ENCODE results near the gene CDCP1.

The CDCP1 gene

DNA sequence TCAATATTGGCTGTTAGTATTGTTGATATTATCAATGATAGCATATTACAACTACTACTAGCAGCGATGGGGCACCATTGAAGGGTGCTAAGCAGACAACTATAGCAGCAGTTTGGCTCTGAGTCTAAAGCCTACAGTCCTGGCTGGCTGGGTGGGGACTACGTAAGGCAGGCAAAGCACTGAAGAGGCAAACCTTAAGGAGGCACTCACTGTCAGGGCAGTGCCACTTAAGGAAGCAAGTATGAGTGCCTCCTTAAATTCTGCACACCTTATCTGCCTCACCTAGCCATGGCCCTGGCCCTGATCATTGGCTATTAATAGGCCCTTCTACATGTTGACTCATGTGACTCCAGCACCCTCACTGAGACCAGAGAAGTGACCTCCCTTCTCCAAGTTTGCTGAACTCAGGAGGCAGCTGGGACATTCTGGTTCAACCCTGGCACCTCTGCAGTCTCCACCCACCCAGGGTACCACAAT lies 20.6 kb downstream of the CDCP1 start:
- TF ChIP-seq ZFX (IDR thresholded peaks at IDR 0.05) = no peak
- TF ChIP-seq, protein P1, sequence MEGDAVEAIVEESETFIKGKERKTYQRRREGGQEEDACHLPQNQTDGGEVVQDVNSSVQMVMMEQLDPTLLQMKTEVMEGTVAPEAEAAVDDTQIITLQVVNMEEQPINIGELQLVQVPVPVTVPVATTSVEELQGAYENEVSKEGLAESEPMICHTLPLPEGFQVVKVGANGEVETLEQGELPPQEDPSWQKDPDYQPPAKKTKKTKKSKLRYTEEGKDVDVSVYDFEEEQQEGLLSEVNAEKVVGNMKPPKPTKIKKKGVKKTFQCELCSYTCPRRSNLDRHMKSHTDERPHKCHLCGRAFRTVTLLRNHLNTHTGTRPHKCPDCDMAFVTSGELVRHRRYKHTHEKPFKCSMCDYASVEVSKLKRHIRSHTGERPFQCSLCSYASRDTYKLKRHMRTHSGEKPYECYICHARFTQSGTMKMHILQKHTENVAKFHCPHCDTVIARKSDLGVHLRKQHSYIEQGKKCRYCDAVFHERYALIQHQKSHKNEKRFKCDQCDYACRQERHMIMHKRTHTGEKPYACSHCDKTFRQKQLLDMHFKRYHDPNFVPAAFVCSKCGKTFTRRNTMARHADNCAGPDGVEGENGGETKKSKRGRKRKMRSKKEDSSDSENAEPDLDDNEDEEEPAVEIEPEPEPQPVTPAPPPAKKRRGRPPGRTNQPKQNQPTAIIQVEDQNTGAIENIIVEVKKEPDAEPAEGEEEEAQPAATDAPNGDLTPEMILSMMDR (conservative IDR thresholded peaks at IDR 0.05) = no peak
- H3K27ac ChIP-seq = no peak overlapping the region

DNA sequence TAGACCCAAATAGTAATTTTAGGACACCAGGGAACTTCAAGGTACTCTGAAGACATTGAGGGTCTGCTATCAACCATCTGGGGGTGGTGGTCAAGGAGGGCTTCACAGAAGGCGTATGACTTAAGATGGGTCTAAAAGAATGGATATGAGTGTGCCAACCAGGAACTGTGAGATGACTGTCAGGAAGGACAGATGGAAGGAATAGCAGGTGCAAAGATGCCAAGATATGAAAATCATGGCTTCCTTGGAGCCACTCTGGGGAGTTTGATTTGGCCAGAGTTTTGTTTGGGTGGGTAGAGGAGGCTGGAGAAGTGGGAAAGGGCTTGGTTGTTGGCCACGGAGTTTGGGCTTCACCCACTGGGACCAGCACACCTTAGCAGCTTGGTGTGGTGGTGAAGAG lies 21.2 kb downstream of the CDCP1 start:
- H3K27ac ChIP-seq = no peak overlapping the region
- no peak for TF ChIP-seq ZFX (IDR thresholded peaks at IDR 0.05)
- TF ChIP-seq, protein P1 (conservative IDR thresholded peaks at IDR 0.05) = no peak

DNA sequence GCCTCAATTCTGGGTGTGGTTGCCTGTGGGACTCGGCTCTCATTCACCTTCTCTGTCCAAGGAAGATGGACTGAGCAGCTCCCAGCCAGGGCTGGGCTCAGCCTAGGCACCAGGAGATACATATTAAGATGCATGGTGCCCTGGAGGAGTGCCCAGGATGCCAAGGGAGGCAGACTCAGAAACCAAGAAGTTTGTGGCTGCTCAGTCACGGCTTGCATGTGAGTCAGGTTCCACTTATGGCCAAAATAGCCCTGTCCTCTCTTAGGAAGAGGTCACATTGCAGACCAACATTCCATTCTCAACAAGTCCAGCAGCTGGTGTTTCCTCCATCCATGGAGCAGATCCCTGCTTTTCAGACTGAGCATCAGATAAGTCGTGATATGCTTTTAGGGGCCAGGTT lies 21.8 kb downstream of the CDCP1 start:
- no peak for TF ChIP-seq ZFX (IDR thresholded peaks at IDR 0.05)
- TF ChIP-seq, protein P1 (conservative IDR thresholded peaks at IDR 0.05) = no peak
- no peak overlapping the region for H3K27ac ChIP-seq

DNA sequence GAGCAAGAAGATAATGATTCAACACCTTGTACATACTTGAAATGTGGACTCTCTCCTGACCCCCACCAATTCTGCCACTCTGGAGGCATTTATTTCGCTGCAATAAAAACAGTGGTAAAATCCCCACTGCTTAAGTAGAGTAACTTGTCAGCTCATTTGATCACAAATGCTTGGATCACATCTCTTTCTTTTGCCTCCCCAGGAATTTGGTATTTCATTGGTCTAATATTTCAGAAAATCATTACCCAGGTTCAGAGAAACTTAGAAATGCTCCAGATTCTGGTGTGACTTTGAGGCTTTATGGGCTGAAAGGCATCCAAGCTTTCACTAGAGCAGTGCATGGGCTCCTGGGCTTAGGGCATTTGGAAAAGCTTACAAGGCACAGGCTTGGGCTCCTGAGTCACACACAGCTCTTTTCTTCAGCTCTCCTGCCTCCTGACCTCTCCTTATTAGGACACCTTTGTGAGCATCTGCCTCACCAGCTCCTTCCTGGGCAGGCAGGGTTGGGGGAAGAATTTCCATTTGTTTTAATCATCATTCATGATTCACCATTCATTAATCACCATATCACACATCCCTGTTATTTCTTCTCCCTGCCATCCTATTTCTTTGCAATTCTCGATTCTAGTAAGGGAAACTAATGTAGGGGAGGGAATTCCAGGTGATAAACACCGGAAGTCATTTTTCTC lies 22.5 kb downstream of the CDCP1 start:
- TF ChIP-seq, protein P1 (conservative IDR thresholded peaks at IDR 0.05) = no peak
- TF ChIP-seq ZFX (IDR thresholded peaks at IDR 0.05) = no peak
- H3K27ac ChIP-seq = no peak overlapping the region

DNA sequence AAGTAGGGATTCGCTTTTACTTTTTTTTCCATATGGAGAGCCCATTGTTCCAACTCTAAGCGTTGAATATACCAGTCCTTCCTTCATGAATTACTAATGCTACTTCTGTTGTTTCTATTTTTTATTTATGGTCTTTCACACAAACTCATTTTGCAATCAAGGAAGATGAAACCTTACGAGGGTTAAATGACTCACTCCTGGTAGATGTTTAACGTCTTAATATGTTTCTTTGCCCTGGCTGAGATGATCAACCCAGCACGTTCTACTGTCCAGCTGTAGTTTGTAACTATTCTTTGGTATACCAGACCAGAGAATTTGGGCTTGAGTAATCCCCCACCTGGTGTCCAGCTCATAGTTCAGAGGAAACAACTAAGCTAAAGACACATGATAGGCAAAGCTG lies 23.1 kb downstream of the CDCP1 start:
- H3K27ac ChIP-seq = no peak overlapping the region
- TF ChIP-seq, protein P1 (conservative IDR thresholded peaks at IDR 0.05) = no peak
- TF ChIP-seq ZFX (IDR thresholded peaks at IDR 0.05) = no peak

DNA sequence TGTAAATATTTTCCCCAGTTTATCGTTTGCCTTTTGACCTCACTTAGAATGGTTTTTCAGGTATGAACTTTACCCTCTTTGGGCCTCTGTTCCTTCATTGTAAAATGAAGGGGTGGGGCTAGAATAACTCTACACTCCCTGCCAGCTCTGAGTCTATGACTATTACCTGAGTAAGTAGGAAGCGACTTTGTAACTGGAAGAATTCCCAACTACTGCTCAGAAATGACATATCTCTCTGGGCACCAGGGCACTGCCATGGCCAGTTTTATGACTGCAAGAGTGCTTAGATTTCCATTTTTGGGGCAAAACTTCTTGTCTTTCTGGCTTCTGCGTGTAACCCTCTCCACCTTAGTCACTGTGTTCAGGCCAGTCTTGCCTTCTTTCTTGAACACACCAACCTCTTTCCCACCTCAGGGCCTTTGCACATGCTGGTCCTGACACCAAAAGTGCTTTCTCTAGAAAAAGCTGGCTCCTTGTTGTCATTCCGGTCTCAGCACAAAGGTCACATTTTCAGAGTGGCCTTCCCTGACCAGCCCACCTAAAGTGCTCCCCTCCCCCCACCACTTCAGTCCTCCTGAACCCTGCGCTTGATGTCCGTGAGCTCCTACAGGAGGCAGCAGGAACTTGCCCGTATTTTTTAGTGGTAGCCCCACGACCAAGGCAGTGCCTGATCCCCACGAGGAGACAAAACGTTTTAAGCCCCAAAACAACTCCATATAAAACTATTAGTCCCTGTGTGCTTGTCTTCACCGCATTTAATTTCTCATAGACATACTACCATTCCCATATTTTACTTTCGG lies 25.6 kb downstream of the CDCP1 start:
- no peak overlapping the region for H3K27ac ChIP-seq
- TF ChIP-seq ZFX (IDR thresholded peaks at IDR 0.05) = no peak
- TF ChIP-seq, protein P1 (conservative IDR thresholded peaks at IDR 0.05) = no peak

DNA sequence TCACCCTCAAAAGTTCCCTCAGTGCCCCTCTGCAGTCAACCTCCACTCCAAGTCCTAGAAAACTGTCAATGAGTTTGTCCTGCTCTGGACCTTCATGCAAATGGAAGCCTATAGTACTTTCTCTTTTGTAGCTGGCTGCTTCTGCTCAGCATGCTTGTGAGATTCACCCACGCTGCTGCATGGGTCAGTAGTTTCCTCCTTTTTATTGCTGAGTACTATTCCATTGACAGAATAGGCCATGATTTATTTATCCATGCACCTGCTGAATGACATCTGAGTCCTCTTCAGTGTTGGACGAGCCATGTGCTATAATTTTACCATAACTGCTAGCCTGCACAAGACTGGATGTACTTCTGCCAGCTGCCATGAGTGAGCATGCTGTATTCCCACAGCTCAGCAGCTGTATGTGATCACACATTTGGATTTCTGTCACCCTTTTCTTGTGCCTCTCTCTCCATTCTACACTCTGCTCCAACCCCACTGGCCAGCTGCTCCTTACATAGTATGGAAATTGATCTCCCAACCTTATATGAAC lies 26.3 kb downstream of the CDCP1 start:
- no peak overlapping the region for H3K27ac ChIP-seq
- TF ChIP-seq, protein P1 (conservative IDR thresholded peaks at IDR 0.05) = no peak
- TF ChIP-seq ZFX (IDR thresholded peaks at IDR 0.05) = no peak
